Endothelial cell of umbilical vein (primary cell): ENCODE data around the gene MAPRE2.

ENCODE experiments used
- EZH2 ChIP-seq: IDR thresholded peaks from 2 replicates; pipeline ENCODE4 v1.6.1; 2012; ENCODE audit warnings: borderline replicate concordance, low read depth, mild to moderate bottlenecking, moderate library complexity, low read length, inconsistent platforms; ENCODE audit not compliant: severe bottlenecking
- FOS ChIP-seq: IDR thresholded peaks from 2 replicates; pipeline ENCODE4 v1.6.1; 2011; ENCODE audit warnings: mild to moderate bottlenecking, low read length, moderate library complexity, borderline replicate concordance; ENCODE audit not compliant: insufficient read depth
- GATA2 ChIP-seq: IDR thresholded peaks from 2 replicates; pipeline ENCODE4 v1.7.0; 2011; ENCODE audit warnings: low read depth, mild to moderate bottlenecking, moderate library complexity, mixed read lengths, low read length; ENCODE audit not compliant: insufficient read length, insufficient read depth
- JUN ChIP-seq: IDR thresholded peaks from 2 replicates; pipeline ENCODE4 v1.6.1; 2011; ENCODE audit warnings: borderline replicate concordance, low read depth; ENCODE audit not compliant: insufficient read length, insufficient read depth
- MYC ChIP-seq: IDR thresholded peaks from one replicate; pipeline ENCODE4 v1.6.1; 2011; ENCODE audit warnings: mild to moderate bottlenecking, low read depth, low read length
- POLR2A ChIP-seq: IDR thresholded peaks from 2 replicates; pipeline ENCODE4 v1.6.1; 2012; ENCODE audit warnings: low read depth, mild to moderate bottlenecking, control low read depth, low read length
- POLR2AphosphoS5 ChIP-seq: IDR thresholded peaks from 2 replicates; pipeline ENCODE4 v1.6.1; 2012; ENCODE audit warnings: low read depth, mild to moderate bottlenecking, control low read depth, low read length, moderate library complexity; ENCODE audit not compliant: insufficient read depth
- TF ChIP-seq, protein P1 (sequence below), 2 donors: IDR thresholded peaks; 1 replicate in 1 of 2; 2 replicates in 1 of 2; pipeline ENCODE4 v1.5.1; 2011; ENCODE audit warnings: low read length in 2 of 2, mild to moderate bottlenecking in 2 of 2, moderate library complexity in 2 of 2, control low read depth in 1 of 2, inconsistent platforms in 1 of 2, low read depth in 1 of 2; ENCODE audit not compliant: insufficient read depth in 1 of 2; ENCODE audit errors: extremely low read depth in 1 of 2
- TF ChIP-seq, protein P2 (sequence below): IDR thresholded peaks from 2 replicates; pipeline ENCODE4 v1.6.1; 2011; ENCODE audit not compliant: insufficient read depth, insufficient read length

DNA sequence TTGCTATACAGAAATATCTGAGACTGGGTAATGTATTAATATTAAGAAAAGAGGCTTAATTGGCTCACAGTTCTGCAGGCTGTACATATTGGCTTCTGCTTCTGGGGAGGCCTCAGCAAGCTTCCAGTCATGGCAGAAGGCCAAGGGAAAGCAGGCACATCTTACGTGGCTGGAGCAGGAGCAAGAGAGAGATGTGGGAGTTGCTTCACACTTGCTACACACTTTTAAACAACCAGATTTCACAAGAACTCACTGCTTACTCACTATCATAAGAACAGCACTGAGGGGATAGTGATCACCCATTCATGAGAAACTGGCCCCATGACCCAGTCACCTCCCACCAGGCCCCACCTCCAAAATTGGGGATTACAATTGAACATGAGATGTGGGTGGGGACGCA is 50.6 kb downstream of the MAPRE2 start:
- TF ChIP-seq, protein P1, sequence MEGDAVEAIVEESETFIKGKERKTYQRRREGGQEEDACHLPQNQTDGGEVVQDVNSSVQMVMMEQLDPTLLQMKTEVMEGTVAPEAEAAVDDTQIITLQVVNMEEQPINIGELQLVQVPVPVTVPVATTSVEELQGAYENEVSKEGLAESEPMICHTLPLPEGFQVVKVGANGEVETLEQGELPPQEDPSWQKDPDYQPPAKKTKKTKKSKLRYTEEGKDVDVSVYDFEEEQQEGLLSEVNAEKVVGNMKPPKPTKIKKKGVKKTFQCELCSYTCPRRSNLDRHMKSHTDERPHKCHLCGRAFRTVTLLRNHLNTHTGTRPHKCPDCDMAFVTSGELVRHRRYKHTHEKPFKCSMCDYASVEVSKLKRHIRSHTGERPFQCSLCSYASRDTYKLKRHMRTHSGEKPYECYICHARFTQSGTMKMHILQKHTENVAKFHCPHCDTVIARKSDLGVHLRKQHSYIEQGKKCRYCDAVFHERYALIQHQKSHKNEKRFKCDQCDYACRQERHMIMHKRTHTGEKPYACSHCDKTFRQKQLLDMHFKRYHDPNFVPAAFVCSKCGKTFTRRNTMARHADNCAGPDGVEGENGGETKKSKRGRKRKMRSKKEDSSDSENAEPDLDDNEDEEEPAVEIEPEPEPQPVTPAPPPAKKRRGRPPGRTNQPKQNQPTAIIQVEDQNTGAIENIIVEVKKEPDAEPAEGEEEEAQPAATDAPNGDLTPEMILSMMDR (IDR thresholded peaks at IDR 0.05; ENCODE audit: extremely low read depth in 1 of 2, insufficient read depth in 1 of 2, low read depth in 1 of 2, low read length in 2 of 2) = no peak
- TF ChIP-seq POLR2A (no peak), JUN (no peak), EZH2 (no peak), POLR2AphosphoS5 (no peak), MYC (no peak), GATA2 (no peak), FOS (no peak)
- TF ChIP-seq, protein P2, sequence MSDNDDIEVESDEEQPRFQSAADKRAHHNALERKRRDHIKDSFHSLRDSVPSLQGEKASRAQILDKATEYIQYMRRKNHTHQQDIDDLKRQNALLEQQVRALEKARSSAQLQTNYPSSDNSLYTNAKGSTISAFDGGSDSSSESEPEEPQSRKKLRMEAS = no peak
